Mesothelial cell of epicardium (in vitro differentiated cells): ENCODE measurements around the gene UGT1A10. TPM values are rescaled to one million over a fixed set of nuclear protein-coding genes. Genes with fewer than 3 reads are reported as not detected.

Source experiments
- DNase-seq, 2 experiments: peaks; one replicate each; pipeline ENCODE4 v3.0.0; 2021; ENCODE audit warnings: low spot score in 2 of 2; ENCODE audit not compliant: unreplicated experiment in 2 of 2
- H3K27ac Mint-ChIP-seq: 2 replicates; pipeline ENCODE4 v1.8.0; 2021; ENCODE audit warnings: mixed read lengths
- H3K27me3 Mint-ChIP-seq: 2 replicates; pipeline ENCODE4 v1.8.0; 2021; ENCODE audit warnings: low read depth, mixed read lengths
- H3K36me3 Mint-ChIP-seq: 2 replicates; pipeline ENCODE4 v1.8.0; 2021; ENCODE audit warnings: mixed read lengths
- H3K4me1 Mint-ChIP-seq: 2 replicates; pipeline ENCODE4 v1.8.0; 2021; ENCODE audit warnings: mixed read lengths
- H3K4me3 Mint-ChIP-seq: 2 replicates; pipeline ENCODE4 v1.8.0; 2021; ENCODE audit warnings: mild to moderate bottlenecking, moderate library complexity, mixed read lengths
- H3K9me3 Mint-ChIP-seq: 2 replicates; pipeline ENCODE4 v1.8.0; 2021; ENCODE audit warnings: mixed read lengths
- CTCF ChIP-seq: fragments of 200-600 bp; sonication (generic); IDR thresholded peaks from one replicate; pipeline ENCODE4 v1.5.0; 2021; ENCODE audit warnings: antibody characterized with exemption; ENCODE audit not compliant: unreplicated experiment
- total RNA-seq: library from RNA; stranded (reverse); gene quantifications from 3 replicates; pipeline ENCODE4 v1.2.1, GENCODE V29; 2021

The UGT1A10 gene
- total RNA-seq, 1 donor from 2014 or later: not detected

- Mint-ChIP-seq H3K27me3 (peaks cover 25% of the 10 kb centered on the region), H3K4me1 (no peaks in the 10 kb centered on the region), H3K27ac (no peak overlapping the region), H3K4me3 (no peak overlapping the region), H3K36me3 (no peaks in the 10 kb centered on the region), H3K9me3 (no peaks in the 10 kb centered on the region)
- TF ChIP-seq CTCF: no peak
- DNase-seq: no peak
Measured at GRCh38 chr2:233761040-233761769, 125.0 kb downstream of the UGT1A10 start.

GRCh38 chr2:233764264-233764663, 128.0 kb downstream of the UGT1A10 start:
- no peaks in the 10 kb centered on the region for H3K4me1 Mint-ChIP-seq
- DNase-seq: no peak
- no peak for TF ChIP-seq CTCF

GRCh38 chr2:233764761-233765160, 128.5 kb downstream of the UGT1A10 start:
- TF ChIP-seq CTCF: no peak
- peaks cover 33% of the 10 kb centered on the region for H3K27me3 Mint-ChIP-seq
- no peaks in the 10 kb centered on the region for H3K36me3 Mint-ChIP-seq
- H3K4me1 Mint-ChIP-seq: no peaks in the 10 kb centered on the region
- no peaks in the 10 kb centered on the region for H3K9me3 Mint-ChIP-seq
- H3K27ac Mint-ChIP-seq: no peak overlapping the region
- no peak for DNase-seq
- no peak overlapping the region for H3K4me3 Mint-ChIP-seq

More at GRCh38 chr2:233764264-233764663, 128.0 kb downstream of the UGT1A10 start:
- Mint-ChIP-seq H3K4me3 (no peak overlapping the region), H3K27ac (no peak overlapping the region), H3K9me3 (no peaks in the 10 kb centered on the region), H3K36me3 (no peaks in the 10 kb centered on the region), H3K27me3 (peaks cover 32% of the 10 kb centered on the region)

GRCh38 chr2:233766416-233766815, 130.2 kb downstream of the UGT1A10 start:
- Mint-ChIP-seq H3K9me3 (no peaks in the 10 kb centered on the region), H3K4me3 (no peak overlapping the region), H3K27ac (no peak overlapping the region), H3K4me1 (no peaks in the 10 kb centered on the region), H3K27me3 (peaks cover 36% of the 10 kb centered on the region), H3K36me3 (no peaks in the 10 kb centered on the region)
- no peak for TF ChIP-seq CTCF
- no peak for DNase-seq

- DNase-seq: no peak
- Mint-ChIP-seq H3K9me3 (no peaks in the 10 kb centered on the region), H3K27ac (no peak overlapping the region)
Measured at GRCh38 chr2:233768076-233768475, 131.8 kb downstream of the UGT1A10 start.

More at GRCh38 chr2:233768076-233768475, 131.8 kb downstream of the UGT1A10 start:
- Mint-ChIP-seq H3K36me3 (no peaks in the 10 kb centered on the region), H3K4me1 (no peaks in the 10 kb centered on the region), H3K4me3 (no peak overlapping the region), H3K27me3 (peaks cover 30% of the 10 kb centered on the region)
- no peak for TF ChIP-seq CTCF
